Measurements from ENCODE around the gene SNX8.

SNX8 gene

GRCh38 chr7:2219136-2219535, 95.1 kb downstream of the SNX8 start:
- no peak for DNase-seq

- no peak for DNase-seq
These were observed 95.8 kb downstream of the SNX8 start for GRCh38 chr7:2218444-2218785.

- no peak for DNase-seq
These were observed 96.4 kb downstream of the SNX8 start for GRCh38 chr7:2217716-2218443.

GRCh38 chr7:2217206-2217605, 97.0 kb downstream of the SNX8 start:
- no peak for DNase-seq

- no peak for DNase-seq
These were observed 98.4 kb downstream of the SNX8 start for GRCh38 chr7:2215851-2216250.

- DNase-seq = no peak
These were observed 99.6 kb downstream of the SNX8 start for GRCh38 chr7:2214636-2215035.

- DNase-seq = no peak
These were observed 100.6 kb downstream of the SNX8 start for GRCh38 chr7:2213551-2214215.

- no peak for DNase-seq
These were observed 101.3 kb downstream of the SNX8 start for GRCh38 chr7:2212906-2213305.

GRCh38 chr7:2211926-2212325, 102.3 kb downstream of the SNX8 start:
- no peak for DNase-seq

- DNase-seq = no peak
These were observed 102.9 kb downstream of the SNX8 start for GRCh38 chr7:2211259-2211880.

GRCh38 chr7:2210551-2211258, 103.5 kb downstream of the SNX8 start:
- DNase-seq = no peak

- no peak for DNase-seq
These were observed 104.3 kb downstream of the SNX8 start for GRCh38 chr7:2209961-2210323.

GRCh38 chr7:2209146-2209960, 104.9 kb downstream of the SNX8 start:
- DNase-seq = no peak

- DNase-seq = no peak
These were observed 105.5 kb downstream of the SNX8 start for GRCh38 chr7:2208712-2209111.

GRCh38 chr7:2205036-2205780, 109.0 kb downstream of the SNX8 start:
- DNase-seq = no peak

GRCh38 chr7:2204446-2204845, 109.8 kb downstream of the SNX8 start:
- no peak for DNase-seq

- DNase-seq = no peak
These were observed 110.4 kb downstream of the SNX8 start for GRCh38 chr7:2203766-2204300.

GRCh38 chr7:2202901-2203765, 111.1 kb downstream of the SNX8 start:
- no peak for DNase-seq

- DNase-seq = no peak
These were observed 111.9 kb downstream of the SNX8 start for GRCh38 chr7:2202361-2202761.

All from NCI-H1048 (cell line).